AG04449 (cell line): ENCODE data around the gene ZBTB7B.

Experiments used
- CTCF ChIA-PET: fragments of 350-600 bp; formaldehyde crosslinking; extraction: SDS; loops from one replicate; lab custom pipeline; 2021; ENCODE audit warnings: antibody characterized with exemption; lab: Yijun Ruan, JAX
- POLR2A ChIA-PET: fragments of 400-600, 350-600 bp; formaldehyde crosslinking; extraction: SDS; loops from one replicate; lab custom pipeline; 2020; ENCODE audit warnings: antibody characterized with exemption, inconsistent platforms; lab: Yijun Ruan, JAX
- DNase-seq: peaks from one replicate; pipeline ENCODE4 v3.0.0-alpha.2; 2010; ENCODE audit warnings: low read depth, low spot score
- H3K4me3 ChIP-seq: 2 replicates; pipeline ENCODE4 v1.5.1; 2011; ENCODE audit warnings: low read depth, mild to moderate bottlenecking, control low read depth, low read length
- TF ChIP-seq, protein P1 (sequence below): IDR thresholded peaks from one replicate; pipeline ENCODE4 v1.5.1; 2011; ENCODE audit warnings: mild to moderate bottlenecking, moderate library complexity, low read length, control low read depth, inconsistent platforms; ENCODE audit not compliant: insufficient read depth; ENCODE audit errors: missing control alignments

ZBTB7B gene

DNA sequence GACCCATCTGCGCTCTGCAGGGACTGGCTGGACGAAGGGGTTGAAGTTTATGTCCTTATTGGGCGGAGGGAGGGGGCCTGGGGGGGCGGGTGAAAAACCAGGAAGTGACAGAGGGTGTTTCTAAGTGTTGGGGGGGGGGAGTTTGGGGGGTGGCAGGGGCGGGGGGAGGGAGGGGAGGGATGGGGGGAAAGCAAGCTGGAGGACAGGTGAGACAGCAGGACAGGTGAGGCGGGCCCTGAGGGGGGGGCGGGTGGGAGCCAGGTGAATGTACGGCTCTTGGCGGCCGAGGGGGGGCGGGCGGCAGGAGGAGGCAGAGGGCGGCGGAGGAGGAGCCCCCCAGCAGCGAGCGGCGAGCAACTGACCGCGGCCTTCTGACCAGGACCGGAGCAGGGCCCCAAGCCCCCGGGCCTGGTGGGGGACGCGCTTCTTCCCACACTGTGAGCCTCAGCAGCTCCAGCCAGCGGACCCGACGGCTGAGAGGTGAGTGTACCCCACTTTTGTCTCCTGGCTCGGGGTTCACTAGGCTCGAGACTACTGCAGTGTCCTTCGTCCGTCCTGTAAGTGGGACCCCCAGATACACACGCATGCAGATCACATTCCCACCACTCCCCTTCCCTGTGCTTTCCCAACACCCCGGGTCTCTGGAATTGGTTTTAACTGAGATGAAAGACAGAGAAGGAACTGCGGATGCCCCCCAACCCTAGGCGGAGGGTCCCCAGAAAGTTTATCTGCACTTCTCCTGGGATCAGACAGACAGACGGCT, at the start of gene ZBTB7B:
ZBTB7B (plus strand) TSS at position 339 of the 763 bp plus-strand sequence. CDS start 11,859 bp downstream, outside the sequence.
- ChIA-PET CTCF (interaction anchor here (0.6 to 17.2 kb wide), 6 partner anchors 16 to 82 kb away, joined by 3 to 244 read pairs (median 4); partner anchors contain the start of gene PYGO2), POLR2A (interaction anchor here (0.6 to 1.9 kb wide), 5 partner anchors 9 to 246 kb away, joined by 3 to 8 read pairs (median 4); partner anchors contain the start of genes LENEP and SHC1)
- DNase-seq: no peak
- TF ChIP-seq, protein P1, sequence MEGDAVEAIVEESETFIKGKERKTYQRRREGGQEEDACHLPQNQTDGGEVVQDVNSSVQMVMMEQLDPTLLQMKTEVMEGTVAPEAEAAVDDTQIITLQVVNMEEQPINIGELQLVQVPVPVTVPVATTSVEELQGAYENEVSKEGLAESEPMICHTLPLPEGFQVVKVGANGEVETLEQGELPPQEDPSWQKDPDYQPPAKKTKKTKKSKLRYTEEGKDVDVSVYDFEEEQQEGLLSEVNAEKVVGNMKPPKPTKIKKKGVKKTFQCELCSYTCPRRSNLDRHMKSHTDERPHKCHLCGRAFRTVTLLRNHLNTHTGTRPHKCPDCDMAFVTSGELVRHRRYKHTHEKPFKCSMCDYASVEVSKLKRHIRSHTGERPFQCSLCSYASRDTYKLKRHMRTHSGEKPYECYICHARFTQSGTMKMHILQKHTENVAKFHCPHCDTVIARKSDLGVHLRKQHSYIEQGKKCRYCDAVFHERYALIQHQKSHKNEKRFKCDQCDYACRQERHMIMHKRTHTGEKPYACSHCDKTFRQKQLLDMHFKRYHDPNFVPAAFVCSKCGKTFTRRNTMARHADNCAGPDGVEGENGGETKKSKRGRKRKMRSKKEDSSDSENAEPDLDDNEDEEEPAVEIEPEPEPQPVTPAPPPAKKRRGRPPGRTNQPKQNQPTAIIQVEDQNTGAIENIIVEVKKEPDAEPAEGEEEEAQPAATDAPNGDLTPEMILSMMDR: no peak
- peak within 1 kb of the TSS; percentile 93 for H3K4me3 ChIP-seq

DNA sequence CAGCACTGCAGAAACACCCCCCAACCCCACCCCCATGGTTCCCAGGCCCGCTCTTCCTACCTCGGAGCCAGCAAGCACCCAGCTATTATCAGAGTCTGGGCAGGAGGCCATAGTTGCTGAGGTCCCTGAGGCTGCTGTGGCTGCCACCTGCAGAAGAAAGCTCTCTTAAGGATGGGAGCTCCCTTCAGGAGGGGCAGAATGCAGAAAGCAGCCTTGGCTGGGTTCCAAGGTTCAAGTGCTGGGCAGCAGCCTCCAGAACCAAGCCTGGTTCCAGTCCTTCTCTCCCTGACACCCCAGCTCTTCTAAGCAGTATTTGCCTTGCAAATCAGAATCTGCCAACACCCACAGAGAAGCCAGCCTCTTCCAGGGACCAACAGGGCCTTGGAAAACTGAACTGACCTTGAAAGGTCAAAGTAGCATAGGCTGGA, 49.0 kb upstream of the ZBTB7B start:
- no peak for DNase-seq
- ChIA-PET CTCF (interaction anchor here (1.4 to 5.5 kb wide), 8 partner anchors 8 to 394 kb away, joined by 3 to 70 read pairs (median 15); partner anchors contain the start of genes LENEP and PYGO2), POLR2A (no interaction called here)
- TF ChIP-seq, protein P1: no peak
- no peak overlapping the region for H3K4me3 ChIP-seq

DNA sequence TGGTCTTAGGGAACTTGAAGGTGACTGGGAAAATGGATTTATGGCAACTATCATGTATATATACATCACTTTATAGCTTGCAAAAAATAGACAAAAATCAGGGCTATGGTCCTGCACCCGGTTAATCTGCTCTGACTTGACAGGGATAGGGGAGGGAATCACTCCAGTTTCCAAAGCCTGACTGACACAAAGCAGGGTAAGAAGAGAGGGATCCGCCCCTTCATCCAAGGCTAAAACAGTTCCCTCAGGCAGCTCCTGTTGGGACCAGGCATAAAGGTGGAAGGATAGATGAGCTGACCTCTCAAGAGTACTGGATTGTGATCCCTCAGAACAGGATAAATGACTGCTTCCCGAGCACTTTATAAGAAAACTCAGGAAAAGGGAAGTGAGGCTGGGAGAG, 48.1 kb upstream of the ZBTB7B start:
- no peak for DNase-seq
- POLR2A ChIA-PET: interaction anchor here (2.0 to 3.2 kb wide), 2 partner anchors 16 to 44 kb away, joined by 6 to 22 read pairs; partner anchors contain the start of gene SHC1
- TF ChIP-seq, protein P1: no peak
- CTCF ChIA-PET: interaction anchor here (0.7 to 5.5 kb wide), 16 partner anchors 10 to 394 kb away, joined by 3 to 70 read pairs (median 9); partner anchors contain the start of genes LENEP, PMVK and SHC1
- peak overlapping the region; percentile 66 for H3K4me3 ChIP-seq

DNA sequence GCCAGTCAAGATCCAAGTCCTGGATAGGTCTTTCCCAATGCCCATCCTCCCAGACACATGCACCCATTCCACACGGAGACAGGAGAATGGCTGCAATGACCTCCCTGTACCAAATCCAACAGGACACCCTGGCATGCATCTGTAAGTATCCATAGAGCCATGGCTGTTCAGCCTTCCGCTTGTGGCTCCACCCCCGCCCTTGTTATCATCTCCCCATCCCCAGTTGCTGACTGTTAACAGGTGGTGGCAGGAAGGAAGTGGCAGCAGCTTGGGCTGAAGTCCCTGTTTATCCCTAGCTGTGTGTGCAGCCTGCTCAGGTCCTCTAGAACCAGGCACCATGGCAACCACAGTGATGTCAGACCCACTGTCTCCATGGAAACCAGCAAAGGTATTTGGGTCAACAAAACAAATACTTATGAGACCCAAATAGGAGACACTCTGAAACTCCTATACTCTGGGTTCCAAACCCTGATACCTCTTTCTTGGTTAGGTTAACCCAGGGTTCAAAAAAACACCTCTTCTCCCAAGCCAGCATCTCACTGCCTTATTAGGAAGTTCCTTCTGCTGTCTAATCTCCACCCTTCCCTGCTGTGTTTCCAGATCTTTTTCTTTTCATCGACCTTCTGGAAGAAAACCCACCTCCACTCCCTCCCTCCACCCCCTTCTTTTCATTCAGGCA, 47.4 kb upstream of the ZBTB7B start:
- ChIA-PET POLR2A (interaction anchor here (0.7 to 3.2 kb wide), 10 partner anchors 15 to 97 kb away, joined by 3 to 22 read pairs (median 4); partner anchors contain the start of genes CKS1B, LENEP, PMVK and SHC1), CTCF (interaction anchor here (0.7 to 5.5 kb wide), 28 partner anchors 9 to 395 kb away, joined by 3 to 70 read pairs (median 6); partner anchors contain the start of genes ADAM15, FLAD1, KRTCAP2 and LENEP)
- peak overlapping the region; percentile 66 for H3K4me3 ChIP-seq
- no peak for DNase-seq
- TF ChIP-seq, protein P1: no peak

DNA sequence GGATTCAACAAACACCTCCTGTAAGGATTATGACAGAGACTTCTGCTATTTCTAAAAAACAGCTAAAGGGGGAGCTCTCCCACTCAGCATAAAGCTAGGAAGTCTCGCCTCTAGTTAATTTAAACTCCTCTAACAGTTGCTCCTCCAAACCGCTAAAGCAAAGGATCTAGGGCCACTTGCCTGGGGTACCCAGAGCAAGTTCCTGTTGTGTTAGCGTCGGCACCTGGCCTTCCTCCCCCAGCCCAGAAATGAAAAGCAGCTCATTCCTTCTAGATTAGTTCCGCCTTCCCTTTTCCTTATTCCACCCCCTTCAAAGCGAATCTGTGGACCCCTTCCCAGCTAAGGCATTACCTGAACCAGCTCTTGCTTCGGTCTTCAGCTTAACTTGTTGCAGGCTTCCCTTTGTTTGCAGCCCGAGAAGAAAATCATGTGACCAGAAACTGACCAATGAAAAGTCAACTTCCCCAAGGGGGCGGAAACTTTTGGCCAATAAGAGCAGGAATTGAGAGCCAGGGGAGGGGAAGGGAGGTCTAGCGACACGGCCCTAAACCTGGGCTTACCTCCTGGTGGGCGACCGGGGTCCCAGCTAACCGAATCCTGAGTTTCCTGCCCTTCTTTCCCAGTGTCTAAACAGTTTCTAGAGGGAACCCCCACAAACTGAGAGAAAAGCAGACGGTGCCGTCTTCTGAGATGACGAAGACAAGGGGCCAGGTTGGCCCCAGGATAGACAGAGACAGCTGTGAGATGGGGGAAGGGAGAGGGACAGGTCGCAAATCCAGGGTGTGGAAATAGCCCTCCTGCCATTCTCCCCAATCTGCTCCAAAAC, 46.7 kb upstream of the ZBTB7B start, which contains the start of gene PBXIP1:
PBXIP1 (minus strand) TSS at position 382 of the 826 bp plus-strand sequence. CDS start 2,378 bp downstream, outside the sequence.
- H3K4me3 ChIP-seq: peak within 1 kb of the TSS; percentile 66
- ChIA-PET POLR2A (interaction anchor here (0.7 to 3.2 kb wide), 10 partner anchors 14 to 96 kb away, joined by 3 to 22 read pairs (median 4); partner anchors contain the start of genes CKS1B, LENEP, PMVK and SHC1), CTCF (interaction anchor here (0.8 to 5.5 kb wide), 26 partner anchors 9 to 396 kb away, joined by 3 to 70 read pairs (median 7); partner anchors contain the start of genes ADAM15, FLAD1, KRTCAP2 and LENEP)
- TF ChIP-seq, protein P1: peak; percentile 31
- DNase-seq: peak; percentile 50
